Amygdala (tissue), 56 donors: Measurements from ENCODE around the gene SPRYD7.
A peak's percentile ranks its signal among the peaks of the same experiment; 100 is the strongest.
"Not testable (repeated sequence)": the region's sequence is repeated elsewhere in the genome, so short reads cannot be mapped to it uniquely, and the experiment has no call there.

Experiments
- DNase-seq, 56 donors: peaks; one replicate each; lab custom pipeline; 2025; lab: John Stamatoyannopoulos, UW

The SPRYD7 gene

DNA sequence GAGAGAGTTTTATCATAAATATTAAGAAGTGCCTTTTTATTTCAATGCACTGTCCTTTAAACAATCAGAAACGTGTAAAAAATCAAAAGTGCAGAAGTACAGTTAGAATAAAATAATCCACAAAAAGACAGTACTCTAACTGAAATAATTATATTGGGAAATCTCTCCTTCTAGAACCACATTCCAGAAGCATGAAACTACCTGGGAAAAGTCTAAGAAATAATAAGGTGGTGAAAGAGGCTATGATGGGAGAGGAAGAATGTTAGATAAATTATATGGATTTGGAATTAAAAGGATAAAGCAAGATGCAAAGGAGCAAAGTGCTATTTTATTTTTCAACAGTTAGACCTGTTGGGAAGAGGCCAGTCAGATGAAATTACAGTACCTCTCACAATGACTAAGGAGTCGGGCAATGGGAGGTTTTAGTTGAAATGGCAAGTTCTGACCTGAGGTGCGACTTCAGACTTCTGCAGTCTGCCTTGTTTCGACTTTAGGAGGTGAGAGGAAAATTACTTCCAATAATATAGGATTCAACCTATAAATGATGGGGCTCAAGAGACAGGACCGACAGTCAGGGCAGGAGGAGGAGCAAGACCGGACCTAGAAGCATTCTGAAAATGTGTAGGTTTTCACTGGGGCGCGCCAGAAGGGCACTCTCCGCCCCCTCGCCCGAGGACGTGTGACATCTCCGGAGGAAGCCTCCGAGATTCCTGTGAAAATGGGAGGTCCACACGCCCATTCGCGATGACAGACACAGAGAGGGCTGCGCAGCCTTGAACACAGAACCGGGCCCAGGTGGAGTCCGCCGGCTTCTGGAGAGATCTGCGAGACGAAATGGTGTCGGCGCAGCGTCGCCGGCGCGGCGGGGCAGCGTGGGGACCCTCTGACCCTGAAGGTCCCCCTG lies 717 bp downstream of the SPRYD7 start:
- DNase-seq: peak in 28 of 56 donors; percentile 27 to 73 (median 52)

DNA sequence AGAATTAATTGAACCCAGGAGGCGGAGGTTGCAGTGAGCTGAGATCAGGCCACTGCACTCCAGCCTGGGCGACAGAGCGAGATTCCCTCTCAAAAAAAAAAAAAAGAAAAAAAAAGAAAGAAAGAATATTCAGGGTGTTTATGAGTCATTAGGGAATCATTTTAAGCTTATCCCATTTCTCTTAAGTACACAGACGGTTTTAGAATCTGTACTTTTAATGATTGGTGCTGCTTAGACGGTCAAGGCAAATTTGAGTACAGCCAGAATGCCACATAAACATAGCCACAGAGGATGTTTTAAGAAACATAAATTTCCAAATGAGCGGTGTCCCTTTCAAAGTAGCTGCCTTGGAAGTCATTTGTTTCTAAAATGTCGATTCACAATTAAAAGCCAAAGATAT lies 2.6 kb downstream of the SPRYD7 start:
- no peak for DNase-seq

DNA sequence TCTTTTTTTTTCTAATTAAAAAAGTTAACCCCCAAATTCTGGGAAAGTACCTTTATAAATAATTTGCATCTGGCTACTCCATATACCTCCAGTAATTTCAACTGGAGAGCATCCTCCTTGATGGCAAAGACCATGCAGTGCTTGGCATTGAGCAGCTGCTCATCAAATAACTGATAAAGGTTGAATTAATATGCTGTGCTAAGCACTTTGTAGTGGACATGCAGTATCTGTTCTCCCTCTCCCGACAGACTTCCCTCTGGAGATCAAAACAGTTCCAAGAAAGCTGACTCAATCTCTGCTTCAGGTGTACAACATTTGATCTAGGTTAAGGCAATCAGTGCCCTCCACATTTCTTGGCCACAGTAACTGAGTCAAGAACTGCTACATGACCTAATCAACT lies 3.3 kb downstream of the SPRYD7 start:
- no peak for DNase-seq

GRCh38 chr13:49932066-49932465 lies 4.1 kb downstream of the SPRYD7 start:
- DNase-seq: no peak

- DNase-seq: no peak
Measured at GRCh38 chr13:49927755-49928154, 8.4 kb downstream of the SPRYD7 start.

DNA sequence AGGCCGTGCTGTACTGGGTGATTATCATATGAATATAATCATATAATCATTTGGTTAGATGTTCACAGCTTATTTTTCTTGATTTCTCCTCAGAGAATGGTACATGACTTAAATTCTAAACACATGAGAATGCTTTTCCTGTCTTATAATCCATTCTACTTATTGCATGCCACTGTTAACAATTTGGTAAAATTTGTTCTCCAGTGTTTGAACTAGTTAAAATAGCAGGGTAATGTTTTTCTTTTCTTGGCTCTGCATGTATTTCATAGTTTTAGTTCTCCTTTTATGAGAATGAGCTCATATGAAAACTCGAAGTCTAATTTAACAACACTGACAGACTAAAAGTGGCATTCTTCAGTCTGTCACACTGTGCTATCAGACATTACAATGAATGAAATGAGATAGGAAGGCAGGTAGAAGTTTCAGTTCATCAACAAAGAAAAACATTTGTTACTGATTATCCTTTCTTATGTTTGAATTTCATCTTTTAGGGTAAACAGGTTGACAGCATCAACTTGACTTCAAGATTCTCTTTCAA lies 10.2 kb downstream of the SPRYD7 start:
- no peak for DNase-seq

DNA sequence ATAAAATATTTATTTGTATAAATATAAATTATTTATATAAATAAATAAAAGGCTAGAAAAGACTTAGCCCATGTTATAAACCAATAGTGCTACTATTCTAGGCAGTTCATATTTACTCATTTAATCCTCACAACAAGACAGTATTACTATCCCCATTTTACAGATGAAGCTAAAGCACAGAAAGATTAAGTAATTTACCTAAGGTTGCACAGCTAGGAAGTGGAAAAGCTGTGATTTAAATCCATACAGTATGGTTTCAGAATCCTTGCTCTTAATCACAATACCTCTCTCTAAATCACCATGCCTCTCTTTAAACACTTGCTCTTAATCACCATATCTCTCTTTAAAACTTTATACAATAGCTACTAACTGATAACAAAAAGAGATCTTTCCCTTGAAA lies 13.8 kb downstream of the SPRYD7 start:
- DNase-seq: no peak

- DNase-seq: not testable (repeated sequence)
Measured at GRCh38 chr13:49920969-49921368, 15.2 kb downstream of the SPRYD7 start.

DNA sequence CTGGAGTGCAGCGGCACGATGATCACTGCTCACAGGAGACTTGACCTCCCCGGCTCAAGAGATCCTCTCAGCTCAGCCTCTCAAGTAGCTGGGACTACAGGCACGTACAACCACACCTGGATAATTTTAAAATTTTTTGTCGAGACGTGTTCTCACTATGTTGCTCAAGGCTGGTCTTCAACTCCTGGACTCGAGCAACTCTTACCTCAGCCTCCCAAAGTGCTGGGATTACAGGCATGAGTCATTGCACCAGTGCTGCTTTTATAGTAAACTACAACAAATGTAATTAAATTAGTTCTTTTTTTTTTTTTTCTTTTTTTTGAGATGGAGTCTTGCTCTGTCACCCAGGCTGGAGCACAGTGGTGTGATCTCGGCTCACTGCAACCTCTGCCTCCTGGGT lies 18.0 kb downstream of the SPRYD7 start:
- not testable (repeated sequence) for DNase-seq

GRCh38 chr13:49914947-49915346 lies 21.2 kb downstream of the SPRYD7 start:
- DNase-seq: no peak

DNA sequence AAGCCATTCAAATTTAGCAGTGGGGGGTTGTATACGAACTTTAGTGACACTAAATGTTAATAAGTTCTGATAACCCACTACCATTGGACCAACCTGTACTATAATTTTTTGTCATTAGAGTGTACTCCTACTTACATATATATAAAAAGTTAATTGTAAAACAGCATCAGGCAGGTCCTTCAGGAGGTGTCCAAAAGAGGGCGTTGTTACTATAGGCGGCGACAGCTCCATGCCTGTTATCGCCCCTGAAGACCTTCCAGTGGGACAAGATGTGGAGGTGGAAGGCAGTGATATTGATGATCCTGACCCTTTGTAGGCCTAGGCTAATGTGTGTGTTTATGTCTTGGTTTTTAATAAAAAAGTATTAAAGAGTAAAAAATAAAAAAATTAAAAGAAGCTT lies 27.5 kb downstream of the SPRYD7 start:
- no peak for DNase-seq

GRCh38 chr13:49904729-49905456 lies 31.2 kb downstream of the SPRYD7 start:
- DNase-seq: no peak

GRCh38 chr13:49898792-49899191 lies 37.3 kb downstream of the SPRYD7 start:
- no peak for DNase-seq

DNA sequence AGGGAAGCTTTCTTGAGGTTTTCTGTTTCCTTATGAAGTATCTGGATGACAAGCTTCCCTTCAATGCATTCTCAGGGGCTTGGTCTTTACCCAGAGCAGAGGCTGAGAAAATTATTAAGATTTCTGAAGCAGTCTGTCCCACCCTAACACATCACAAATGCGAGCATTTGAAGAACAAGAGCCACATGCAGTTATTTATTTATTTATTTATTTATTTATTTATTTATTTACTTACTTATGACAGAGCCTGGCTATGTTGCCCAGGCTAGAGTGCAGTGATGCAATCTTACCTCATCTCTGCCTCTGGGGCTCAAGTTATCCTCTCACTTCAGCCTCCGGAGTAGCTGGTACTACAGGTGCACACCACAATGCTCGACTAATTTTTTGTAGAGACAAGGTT lies 38.4 kb downstream of the SPRYD7 start:
- no peak for DNase-seq

DNA sequence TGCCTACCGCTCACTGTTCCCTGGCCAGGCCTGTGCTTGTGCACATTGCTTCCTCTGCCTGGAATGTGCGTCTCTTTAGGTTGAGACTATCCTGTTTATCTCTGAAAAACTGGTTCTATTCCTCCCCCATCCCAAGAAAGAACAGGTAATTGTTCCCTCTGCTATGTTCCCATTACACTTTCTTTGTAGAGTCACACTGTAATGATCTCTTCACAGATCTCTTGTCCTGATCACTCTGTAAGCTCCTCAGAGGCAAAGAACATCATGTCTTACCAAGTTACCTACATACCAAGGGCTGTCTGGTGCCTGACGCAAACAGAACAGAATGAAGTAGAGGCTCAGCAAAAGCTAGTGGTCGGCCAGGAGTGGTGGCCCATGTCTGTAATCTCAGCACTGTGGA lies 40.3 kb downstream of the SPRYD7 start:
- no peak for DNase-seq

GRCh38 chr13:49893591-49893990 lies 42.5 kb downstream of the SPRYD7 start:
- DNase-seq: no peak

DNA sequence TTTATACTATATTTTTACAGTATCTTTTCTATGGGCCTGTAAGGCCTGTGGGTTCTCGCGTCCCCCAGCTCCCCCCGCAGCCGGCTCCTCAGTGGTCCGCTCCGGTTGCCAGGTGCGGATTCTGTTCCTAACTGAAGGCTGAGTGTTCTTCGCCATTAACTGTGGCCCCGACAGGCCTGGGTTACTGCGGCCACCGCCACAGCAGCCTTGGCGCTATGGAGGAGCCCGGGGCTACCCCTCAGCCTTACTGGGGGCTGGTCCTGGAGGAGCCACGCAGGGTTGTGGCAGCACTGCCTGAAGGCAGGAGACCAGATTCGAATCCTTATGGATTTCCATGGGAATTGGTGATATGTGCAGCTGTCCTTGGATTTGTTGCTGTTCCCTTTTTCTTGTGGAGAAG lies 45.8 kb downstream of the SPRYD7 start:
- DNase-seq: no peak

GRCh38 chr13:49878682-49879081 lies 57.5 kb downstream of the SPRYD7 start:
- no peak for DNase-seq

DNA sequence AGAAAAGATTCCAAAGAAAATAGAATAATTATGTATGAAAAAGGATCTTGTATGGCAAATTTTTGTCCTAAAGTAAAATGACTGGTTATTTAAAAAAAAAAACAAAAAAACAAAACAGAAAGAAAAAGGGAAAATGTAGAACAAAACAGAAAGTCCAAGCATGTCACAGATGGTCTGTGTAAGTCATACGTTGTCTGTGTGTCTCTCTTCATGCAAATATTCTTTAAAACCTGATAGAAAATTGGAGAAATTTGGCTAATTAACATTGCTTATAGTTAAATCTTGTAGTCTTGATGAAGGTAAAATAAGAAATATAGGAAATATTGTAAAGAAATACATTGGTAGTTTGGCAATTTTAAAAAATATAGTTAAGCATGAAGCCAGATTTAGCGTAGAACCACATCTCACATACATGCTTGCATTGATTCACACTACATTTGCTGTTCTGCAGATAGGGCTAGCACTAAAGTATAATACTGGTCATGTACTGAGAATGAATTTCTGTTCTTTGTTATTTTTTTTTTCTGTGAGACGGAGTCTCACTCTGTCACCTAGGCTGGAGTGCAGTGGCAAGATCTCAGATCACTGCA lies 58.4 kb downstream of the SPRYD7 start:
- DNase-seq: no peak

- no peak for DNase-seq
Measured at GRCh38 chr13:49874430-49874829, 61.7 kb downstream of the SPRYD7 start.

- DNase-seq: no peak
Measured at GRCh38 chr13:49869519-49869918, 66.6 kb downstream of the SPRYD7 start.
